ENCODE results near the gene AP4M1. TPM values are rescaled to one million over a fixed set of nuclear protein-coding genes. Genes with fewer than 3 reads are reported as not detected.

The AP4M1 gene
- total RNA-seq, 1 experiment from 2014 or later = 17.9 TPM

- Histone ChIP-seq H3K36me3 (ENCODE audit: low read depth, low read length) (peaks cover 10% of the 10 kb centered on the region; the same call in 1 of the 2 replicates), H3K9ac (ENCODE audit: low read length) (peak overlapping the region; percentile 89), H3K27me3 (ENCODE audit: low read length) (no peaks in the 10 kb centered on the region), H3K27ac (ENCODE audit: low read length) (peak overlapping the region; percentile 31), H3K79me2 (ENCODE audit: low read length) (peaks cover 32% of the 10 kb centered on the region), H3F3A (ENCODE audit: low read length, unreplicated experiment) (no peaks in the 10 kb centered on the region), H3K9me2 (replicated peaks; ENCODE audit: low read length) (no peaks in the 10 kb centered on the region), H4K20me1 (ENCODE audit: low read length) (peaks cover 6% of the 10 kb centered on the region; the same call in 1 of the 2 replicates), H3K9me3 (ENCODE audit: low read length) (no peaks in the 10 kb centered on the region), H3K4me3 (ENCODE audit: low read length) (peak overlapping the region; percentile 89), H3K4me2 (ENCODE audit: low read length) (peak overlapping the region; percentile 97), H2AFZ (ENCODE audit: low read length) (no peak overlapping the region), H3K4me1 (ENCODE audit: insufficient read depth, low read length) (peaks cover 14% of the 10 kb centered on the region)
- ChIA-PET CTCF (no interaction called here), POLR2A (ENCODE audit: unreplicated experiment) (no interaction called here)
- BruUV-seq (replicated peaks) = TSS peak; percentile 51
- peak; percentile 67 for DNase-seq
- no peak for TF ChIP-seq EZH2phosphoT487 (IDR thresholded peaks at IDR 0.05; ENCODE audit: borderline replicate concordance, low read length)
- TF ChIP-seq, protein P1, sequence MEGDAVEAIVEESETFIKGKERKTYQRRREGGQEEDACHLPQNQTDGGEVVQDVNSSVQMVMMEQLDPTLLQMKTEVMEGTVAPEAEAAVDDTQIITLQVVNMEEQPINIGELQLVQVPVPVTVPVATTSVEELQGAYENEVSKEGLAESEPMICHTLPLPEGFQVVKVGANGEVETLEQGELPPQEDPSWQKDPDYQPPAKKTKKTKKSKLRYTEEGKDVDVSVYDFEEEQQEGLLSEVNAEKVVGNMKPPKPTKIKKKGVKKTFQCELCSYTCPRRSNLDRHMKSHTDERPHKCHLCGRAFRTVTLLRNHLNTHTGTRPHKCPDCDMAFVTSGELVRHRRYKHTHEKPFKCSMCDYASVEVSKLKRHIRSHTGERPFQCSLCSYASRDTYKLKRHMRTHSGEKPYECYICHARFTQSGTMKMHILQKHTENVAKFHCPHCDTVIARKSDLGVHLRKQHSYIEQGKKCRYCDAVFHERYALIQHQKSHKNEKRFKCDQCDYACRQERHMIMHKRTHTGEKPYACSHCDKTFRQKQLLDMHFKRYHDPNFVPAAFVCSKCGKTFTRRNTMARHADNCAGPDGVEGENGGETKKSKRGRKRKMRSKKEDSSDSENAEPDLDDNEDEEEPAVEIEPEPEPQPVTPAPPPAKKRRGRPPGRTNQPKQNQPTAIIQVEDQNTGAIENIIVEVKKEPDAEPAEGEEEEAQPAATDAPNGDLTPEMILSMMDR (conservative IDR thresholded peaks at IDR 0.05; ENCODE audit: low read depth, low read length) = 0 out of 2 replicates have a peak, but pooled peaks have one; percentile 17
- ATAC-seq = peak; percentile 45
- intact Hi-C loops (cut with micrococcal nuclease) = no loop called here
These were observed 56.1 kb downstream of the AP4M1 start for GRCh38 chr7:100157334-100158228.

Small RNA genes lying within 50 kb of the gene (microRNA-seq; reads per million reads assigned to microRNA genes)
- 3,142 reads per million, percentile 90 among the genes with 10 or more reads in this experiment for gene MIR106B (ENCODE audit: unreplicated experiment)
- 441 reads per million, percentile 79 among the genes with 10 or more reads in this experiment for gene MIR25 (ENCODE audit: unreplicated experiment)
- 0.75 reads per million for gene MIR4658 (ENCODE audit: unreplicated experiment)
- gene MIR93 (ENCODE audit: unreplicated experiment) = 6,445 reads per million, percentile 94 among the genes with 10 or more reads in this experiment

Other genes starting within 250 kb of the AP4M1 start
- gene OR2AE1, start 224.6 kb upstream of the AP4M1 start, total RNA-seq (2014; rRNA removed) = 0.18 TPM in 1 of 2 replicates, not detected in the other
- 11.1 and 13.9 TPM in 2 replicates for gene TRIM4, start 182.1 kb upstream of the AP4M1 start, total RNA-seq (2014; rRNA removed)
- gene GJC3, start 172.0 kb upstream of the AP4M1 start, total RNA-seq (2014; rRNA removed) = 0.18 TPM in 1 of 2 replicates, not detected in the other
- gene AZGP1, start 125.6 kb upstream of the AP4M1 start, total RNA-seq (2014; rRNA removed) = 0.18 TPM in 1 of 2 replicates, not detected in the other
- 13.6 and 13.9 TPM in 2 replicates for gene ZKSCAN1, start 86.0 kb upstream of the AP4M1 start, total RNA-seq (2014; rRNA removed)
- gene ZSCAN21, start 51.9 kb upstream of the AP4M1 start, total RNA-seq (2014; rRNA removed) = 4.7 and 7.3 TPM in 2 replicates
- gene ZNF3, start 19.9 kb upstream of the AP4M1 start, total RNA-seq (2014; rRNA removed) = 16.5 and 18.0 TPM in 2 replicates
- gene COPS6, start 12.7 kb upstream of the AP4M1 start, total RNA-seq (2014; rRNA removed) = 95.7 and 110 TPM in 2 replicates
- gene MCM7, start 246 bp upstream of the AP4M1 start, total RNA-seq (2014; rRNA removed) = 208 and 226 TPM in 2 replicates
- 51.4 and 58.6 TPM in 2 replicates for gene TAF6, start 17.7 kb downstream of the AP4M1 start, total RNA-seq (2014; rRNA removed)
- gene CNPY4, start 18.0 kb downstream of the AP4M1 start, total RNA-seq (2014; rRNA removed) = 7.5 and 11.6 TPM in 2 replicates
- gene MBLAC1, start 25.3 kb downstream of the AP4M1 start, total RNA-seq (2014; rRNA removed) = 2.7 and 4.3 TPM in 2 replicates
- gene LAMTOR4, start 47.3 kb downstream of the AP4M1 start, total RNA-seq (2014; rRNA removed) = 107 and 146 TPM in 2 replicates
- 19.2 and 20.3 TPM in 2 replicates for gene TRAPPC14, start 57.1 kb downstream of the AP4M1 start, total RNA-seq (2014; rRNA removed)
- gene GAL3ST4, start 67.0 kb downstream of the AP4M1 start, total RNA-seq (2014; rRNA removed) = 0.23 and 1.1 TPM in 2 replicates
- gene GPC2, start 75.7 kb downstream of the AP4M1 start, total RNA-seq (2014; rRNA removed) = 1.6 and 2.3 TPM in 2 replicates
- gene STAG3, start 76.3 kb downstream of the AP4M1 start, total RNA-seq (2014; rRNA removed) = 0.07 and 1.2 TPM in 2 replicates
- gene PVRIG, start 118.3 kb downstream of the AP4M1 start, total RNA-seq (2014; rRNA removed) = not detected in 2 replicates
- not detected in 2 replicates for gene SPDYE3, start 206.1 kb downstream of the AP4M1 start, total RNA-seq (2014; rRNA removed)

Data from PC-3 (cell line).